Ishikawa (cell line): ENCODE data around the gene PDE1A.

Source experiments
- CEBPB ChIP-seq: IDR thresholded peaks from 2 replicates; pipeline ENCODE4 v1.6.1; 2012
- EGR1 ChIP-seq: IDR thresholded peaks from 2 replicates; pipeline ENCODE4 v1.6.1; 2012
- EP300 ChIP-seq: IDR thresholded peaks from 2 replicates; pipeline ENCODE4 v1.6.1; 2012; ENCODE audit warnings: borderline replicate concordance
- FOXM1 ChIP-seq: IDR thresholded peaks from 2 replicates; pipeline ENCODE4 v1.6.1; 2012; ENCODE audit warnings: low read depth, borderline replicate concordance
- MAX ChIP-seq: IDR thresholded peaks from 2 replicates; pipeline ENCODE4 v1.6.1; 2012
- NFIC ChIP-seq: IDR thresholded peaks from 2 replicates; pipeline ENCODE4 v1.6.1; 2012
- RAD21 ChIP-seq: IDR thresholded peaks from 2 replicates; pipeline ENCODE4 v1.6.1; 2012; ENCODE audit warnings: low read depth
- REST ChIP-seq: IDR thresholded peaks from 2 replicates; pipeline ENCODE4 v1.6.1; 2012; ENCODE audit warnings: low read depth, mild to moderate bottlenecking
- TAF1 ChIP-seq: IDR thresholded peaks from 2 replicates; pipeline ENCODE4 v1.6.1; 2012; ENCODE audit warnings: low read depth, mild to moderate bottlenecking
- TCF12 ChIP-seq: IDR thresholded peaks from 2 replicates; pipeline ENCODE4 v1.6.1; 2012; ENCODE audit warnings: low read depth
- TEAD4 ChIP-seq: IDR thresholded peaks from 2 replicates; pipeline ENCODE4 v1.6.1; 2012
- USF1 ChIP-seq: IDR thresholded peaks from 2 replicates; pipeline ENCODE4 v1.6.1; 2012
- YY1 ChIP-seq: IDR thresholded peaks from 2 replicates; pipeline ENCODE4 v1.6.1; 2012; ENCODE audit warnings: low read depth
- ZBTB7A ChIP-seq: IDR thresholded peaks from 2 replicates; pipeline ENCODE4 v1.6.1; 2012; ENCODE audit warnings: low read depth

PDE1A gene

GRCh38 chr2:182181381-182181780, 245.5 kb downstream of the PDE1A start:
- no peak for TF ChIP-seq REST

- TF ChIP-seq FOXM1 (no peak), CEBPB (no peak), YY1 (no peak), TAF1 (no peak), ZBTB7A (no peak), EP300 (no peak), TCF12 (no peak)
Observed at GRCh38 chr2:182179176-182179575, 247.7 kb downstream of the PDE1A start.

- TF ChIP-seq CEBPB (no peak), NFIC (no peak), USF1 (no peak), TCF12 (no peak), EP300 (no peak), ZBTB7A (no peak), TEAD4 (no peak)
Observed at GRCh38 chr2:182173944-182174622, 252.8 kb downstream of the PDE1A start.

GRCh38 chr2:182170341-182170740, 256.5 kb downstream of the PDE1A start:
- TF ChIP-seq RAD21 (no peak), EP300 (no peak), FOXM1 (no peak), USF1 (no peak), EGR1 (no peak), TCF12 (no peak), NFIC (no peak), TAF1 (no peak), REST (no peak), CEBPB (no peak), YY1 (no peak)

- TF ChIP-seq CEBPB (no peak), USF1 (no peak), MAX (no peak), NFIC (no peak), REST (no peak), EGR1 (no peak), TCF12 (no peak)
Observed at GRCh38 chr2:182167882-182168281, 259.0 kb downstream of the PDE1A start.
